PC-3 (cell line): ENCODE measurements around the gene C4orf50. TPM values are rescaled to one million over a fixed set of nuclear protein-coding genes. Genes with fewer than 3 reads are reported as not detected.

Source experiments
- ATAC-seq: fragments of 200-7000 bp; cut with Tn5 transposase; 2 replicates; pipeline ENCODE4 v1.9.1; 2020; ENCODE audit warnings: mild to moderate bottlenecking, moderate library complexity
- BruUV-seq: library from RNA; stranded (reverse); fragments of 400-500 nt; replicated peaks from 2 replicates; lab custom pipeline; 2021; lab: Mats Ljungman, UMichigan
- CTCF ChIA-PET: fragments of 300-600 bp; sonication (Branson Sonifier 250); formaldehyde crosslinking; loops from one replicate; lab custom pipeline; 2022; ENCODE audit warnings: antibody characterized with exemption; lab: Charles Lee
- POLR2A ChIA-PET: fragments of 300-600 bp; sonication (Branson Sonifier 250); formaldehyde crosslinking; loops from one replicate; lab custom pipeline; 2022; ENCODE audit warnings: antibody characterized with exemption; ENCODE audit not compliant: unreplicated experiment; lab: Charles Lee
- DNase-seq: peaks from one replicate; pipeline ENCODE4 v3.0.0-alpha.2; 2015
- H2AFZ ChIP-seq: fragments of 300-600 bp; sonication (generic); 2 replicates; pipeline ENCODE4 v1.6.0; 2016; ENCODE audit warnings: antibody characterized with exemption, low read length
- H3F3A ChIP-seq: fragments of 300-600 bp; sonication (generic); one replicate; pipeline ENCODE4 v1.6.0; 2017; ENCODE audit warnings: antibody characterized with exemption, low read length, control low read depth, mild to moderate bottlenecking; ENCODE audit not compliant: unreplicated experiment
- H3K27ac ChIP-seq: fragments of 300-600 bp; sonication (generic); 2 replicates; pipeline ENCODE4 v1.5.1; 2016; ENCODE audit warnings: mild to moderate bottlenecking, low read length
- H3K27me3 ChIP-seq: fragments of 300-600 bp; sonication (generic); 2 replicates; pipeline ENCODE4 v1.6.1; 2016; ENCODE audit warnings: low read length, mixed read lengths
- H3K36me3 ChIP-seq: fragments of 300-600 bp; sonication (generic); 2 replicates; pipeline ENCODE4 v1.6.1; 2016; ENCODE audit warnings: low read depth, mixed run types, low read length, mixed read lengths
- H3K4me1 ChIP-seq: fragments of 300-600 bp; sonication (generic); 2 replicates; pipeline ENCODE4 v1.5.1; 2016; ENCODE audit warnings: low read length; ENCODE audit not compliant: insufficient read depth
- H3K4me2 ChIP-seq: fragments of 300-600 bp; sonication (generic); 2 replicates; pipeline ENCODE4 v1.6.0; 2016; ENCODE audit warnings: low read length
- H3K4me3 ChIP-seq: fragments of 300-600 bp; sonication (generic); 2 replicates; pipeline ENCODE4 v1.5.1; 2016; ENCODE audit warnings: mild to moderate bottlenecking, low read length, mixed read lengths
- H3K79me2 ChIP-seq: fragments of 300-600 bp; sonication (generic); 2 replicates; pipeline ENCODE4 v1.6.1; 2017; ENCODE audit warnings: low read length, mixed read lengths
- H3K9ac ChIP-seq: fragments of 300-600 bp; sonication (generic); 2 replicates; pipeline ENCODE4 v1.6.0; 2016; ENCODE audit warnings: mild to moderate bottlenecking, low read length
- H3K9me2 ChIP-seq: fragments of 300-600 bp; sonication (generic); replicated peaks from 2 replicates; pipeline ENCODE4 v1.6.1; 2016; ENCODE audit warnings: mixed run types, low read length, mixed read lengths
- H3K9me3 ChIP-seq: fragments of 300-600 bp; sonication (generic); 2 replicates; pipeline ENCODE4 v1.6.1; 2016; ENCODE audit warnings: low read length, mixed read lengths
- H4K20me1 ChIP-seq: fragments of 300-600 bp; sonication (generic); 2 replicates; pipeline ENCODE4 v1.6.1; 2016; ENCODE audit warnings: low read length, mixed read lengths
- CTCF ChIP-seq: fragments of 300-600 bp; sonication (generic); conservative IDR thresholded peaks from 2 replicates; pipeline ENCODE4 v1.5.1; 2017; ENCODE audit warnings: antibody characterized with exemption, low read depth, mild to moderate bottlenecking, low read length
- EZH2 ChIP-seq: fragments of 300-600 bp; sonication (generic); IDR thresholded peaks from one replicate; pipeline ENCODE4 v1.6.1; 2017; ENCODE audit warnings: antibody characterized with exemption, mild to moderate bottlenecking, low read length; ENCODE audit not compliant: unreplicated experiment
- EZH2phosphoT487 ChIP-seq: fragments of 300-600 bp; sonication (generic); IDR thresholded peaks from 2 replicates; pipeline ENCODE4 v1.6.1; 2018; ENCODE audit warnings: mild to moderate bottlenecking, antibody characterized with exemption, low read length, borderline replicate concordance
- intact Hi-C: fragments of 100-400 bp; cut with micrococcal nuclease; formaldehyde crosslinking; loops from 2 replicates; pipeline ENCODE4 v1.9.0; 2023
- total RNA-seq: library from RNA; depleted of rRNA; stranded (reverse); fragments of >200 nt; gene quantifications from 2 replicates; pipeline ENCODE4 v1.2.3, GENCODE V29; 2014

Gene C4orf50
- total RNA-seq, 1 experiment from 2014 or later: not detected

- DNase-seq: no peak
- Histone ChIP-seq H2AFZ (no peak overlapping the region), H3K36me3 (no peaks in the 10 kb centered on the region), H3K9ac (no peak overlapping the region), H3K27me3 (peaks cover 29% of the 10 kb centered on the region), H3K9me3 (no peaks in the 10 kb centered on the region), H3K79me2 (no peaks in the 10 kb centered on the region), H4K20me1 (no peaks in the 10 kb centered on the region), H3K4me1 (no peaks in the 10 kb centered on the region), H3K27ac (no peak overlapping the region), H3F3A (no peaks in the 10 kb centered on the region), H3K4me2 (no peak overlapping the region), H3K4me3 (no peak overlapping the region), H3K9me2 (no peaks in the 10 kb centered on the region)
- CTCF ChIA-PET: no interaction called here
- no TSS peak for BruUV-seq
- TF ChIP-seq EZH2 (no peak), EZH2phosphoT487 (no peak), CTCF (no peak)
- POLR2A ChIA-PET: no interaction called here
- intact Hi-C loops: no loop called here
- ATAC-seq: no peak
Observed at GRCh38 chr4:5968246-5968645, 50.0 kb downstream of the C4orf50 start.

- Histone ChIP-seq H4K20me1 (no peaks in the 10 kb centered on the region), H3K4me3 (no peak overlapping the region), H3K9ac (no peak overlapping the region), H3K4me1 (no peaks in the 10 kb centered on the region), H3K9me3 (no peaks in the 10 kb centered on the region), H3F3A (no peaks in the 10 kb centered on the region), H3K9me2 (no peaks in the 10 kb centered on the region), H3K27me3 (peaks cover 31% of the 10 kb centered on the region), H2AFZ (no peak overlapping the region), H3K36me3 (no peaks in the 10 kb centered on the region), H3K79me2 (no peaks in the 10 kb centered on the region), H3K4me2 (no peak overlapping the region), H3K27ac (no peak overlapping the region)
- ATAC-seq (no peak), DNase-seq (no peak)
- ChIA-PET POLR2A (no interaction called here), CTCF (no interaction called here)
- intact Hi-C loops: no loop called here
- no TSS peak for BruUV-seq
- no peak for TF ChIP-seq EZH2
- no peak for TF ChIP-seq EZH2phosphoT487
- TF ChIP-seq CTCF: no peak
Observed at GRCh38 chr4:5967783-5968182, 50.4 kb downstream of the C4orf50 start.

- Histone ChIP-seq H2AFZ (no peak overlapping the region), H3F3A (no peaks in the 10 kb centered on the region), H3K9me2 (no peaks in the 10 kb centered on the region), H3K79me2 (no peaks in the 10 kb centered on the region), H3K27ac (no peak overlapping the region), H3K9ac (no peak overlapping the region), H3K4me1 (no peaks in the 10 kb centered on the region), H3K27me3 (peaks cover 55% of the 10 kb centered on the region), H3K36me3 (no peaks in the 10 kb centered on the region), H4K20me1 (no peaks in the 10 kb centered on the region), H3K4me2 (no peak overlapping the region), H3K4me3 (no peak overlapping the region), H3K9me3 (no peaks in the 10 kb centered on the region)
- BruUV-seq: no TSS peak
- ChIA-PET CTCF (no interaction called here), POLR2A (no interaction called here)
- intact Hi-C loops: no loop called here
- ATAC-seq: no peak
- TF ChIP-seq EZH2 (no peak), EZH2phosphoT487 (no peak), CTCF (no peak)
- DNase-seq: no peak
Observed at GRCh38 chr4:5965225-5965624, 53.0 kb downstream of the C4orf50 start.
